GM12878 (cell line): ENCODE measurements around the gene CCDC170. TPM values are rescaled to one million over a fixed set of nuclear protein-coding genes. Genes with fewer than 3 reads are reported as not detected.

Source experiments
- ATAC-seq: fragments of 200-7000 bp; cut with Tn5 transposase; 3 replicates; pipeline ENCODE4 v1.9.1; 2020; ENCODE audit warnings: mild to moderate bottlenecking, moderate library complexity
- Bru-seq: library from RNA; stranded (reverse); fragments of 400-500 nt; gene quantifications from one replicate; lab custom pipeline; 2021; lab: Mats Ljungman, UMichigan
- BruChase-seq, 2 experiments: library from RNA; stranded (reverse); fragments of 400-500 nt; gene quantifications; one replicate each; lab custom pipeline; 2021; lab: Mats Ljungman, UMichigan
- BruUV-seq: library from RNA; stranded (reverse); fragments of 400-500 nt; replicated peaks from 2 replicates; lab custom pipeline; 2021; lab: Mats Ljungman, UMichigan
- CTCF ChIA-PET: fragments of 300-600 bp; sonication (Branson Sonifier 250); formaldehyde crosslinking; extraction: SDS; loops from one replicate; lab custom pipeline; 2021; ENCODE audit warnings: inconsistent platforms; lab: Yijun Ruan, JAX
- POLR2A ChIA-PET: fragments of 350-600 bp; formaldehyde crosslinking; extraction: SDS; loops from one replicate; lab custom pipeline; 2021; ENCODE audit warnings: inconsistent platforms; lab: Charles Lee
- RAD21 ChIA-PET: fragments of 300-600 bp; sonication (Branson Sonifier 250); formaldehyde crosslinking; loops from one replicate; lab custom pipeline; 2023; ENCODE audit warnings: antibody characterized with exemption; ENCODE audit not compliant: unreplicated experiment; lab: Charles Lee
- SMC1A ChIA-PET: fragments of 300-600 bp; sonication (Branson Sonifier 250); formaldehyde crosslinking; loops from one replicate; lab custom pipeline; 2023; ENCODE audit not compliant: unreplicated experiment, uncharacterized antibody; lab: Charles Lee
- DNase-seq: peaks from one replicate; pipeline ENCODE4 v3.0.0-alpha.2; 2011; ENCODE audit warnings: low read depth, low spot score
- FAIRE-seq: peaks from 3 replicates; lab custom pipeline; 2011; peaks lifted over from hg19 to GRCh38; lab: Jason Lieb, UNC
- H2AFZ ChIP-seq: 2 replicates; pipeline ENCODE4 v1.6.0; 2011; ENCODE audit warnings: low read depth, low read length, control low read depth; ENCODE audit not compliant: control insufficient read depth
- H3K27ac ChIP-seq: 2 replicates; pipeline ENCODE4 v1.5.1; 2011; ENCODE audit warnings: control low read depth; ENCODE audit not compliant: control insufficient read depth, insufficient read depth
- H3K27me3 ChIP-seq, 2 experiments: replicated peaks in 1 of 2; 2 replicates each; pipeline versions ENCODE4 v1.6.0 to v1.6.1; 2011; ENCODE audit warnings: low read length in 1 of 2; ENCODE audit not compliant: control insufficient read depth in 2 of 2, insufficient read depth in 2 of 2
- H3K36me3 ChIP-seq, 2 experiments: 2 replicates each; pipeline ENCODE4 v1.5.1; 2011; ENCODE audit warnings: low read length in 1 of 2; ENCODE audit not compliant: control insufficient read depth in 2 of 2, insufficient read depth in 2 of 2
- H3K4me1 ChIP-seq: 2 replicates; pipeline ENCODE4 v1.6.1; 2011; ENCODE audit warnings: mild to moderate bottlenecking, low read length, moderate library complexity, mixed read lengths; ENCODE audit not compliant: control insufficient read depth, insufficient read depth
- H3K4me2 ChIP-seq: 2 replicates; pipeline ENCODE4 v1.6.0; 2011; ENCODE audit warnings: control low read depth; ENCODE audit not compliant: control insufficient read depth, insufficient read depth
- H3K4me3 ChIP-seq: fragments of 200-600 bp; sonication (generic); 2 replicates; pipeline ENCODE4 v1.5.1; 2016
- H3K79me2 ChIP-seq: 2 replicates; pipeline ENCODE4 v1.6.0; 2011; ENCODE audit warnings: low read length; ENCODE audit not compliant: control insufficient read depth, insufficient read depth
- H3K9ac ChIP-seq: 2 replicates; pipeline ENCODE4 v1.8.0; 2011; ENCODE audit warnings: low read length, control low read depth, mixed read lengths; ENCODE audit not compliant: control insufficient read depth, insufficient read depth
- H3K9me3 ChIP-seq: replicated peaks from 3 replicates; pipeline ENCODE4 v1.5.1; 2011; ENCODE audit warnings: mild to moderate bottlenecking, low read length; ENCODE audit not compliant: control insufficient read depth, insufficient read depth
- H4K20me1 ChIP-seq: 2 replicates; pipeline ENCODE4 v1.6.0; 2011; ENCODE audit not compliant: control insufficient read depth, insufficient read depth
- CBFB ChIP-seq: IDR thresholded peaks from 2 replicates; pipeline ENCODE4 v1.6.1; 2016; ENCODE audit warnings: antibody characterized with exemption, low read depth
- HDAC6 ChIP-seq: fragments of 200-600 bp; sonication (generic); IDR thresholded peaks from one replicate; pipeline ENCODE4 v1.8.0; 2017; ENCODE audit warnings: antibody characterized with exemption; ENCODE audit not compliant: unreplicated experiment
- MTA2 ChIP-seq: fragments of 450-650 bp; IDR thresholded peaks from 2 replicates; pipeline ENCODE4 v1.6.1; 2016; ENCODE audit warnings: low read depth, mild to moderate bottlenecking, moderate library complexity
- NFYB ChIP-seq: IDR thresholded peaks from 2 replicates; pipeline ENCODE4 v1.6.1; 2011; ENCODE audit warnings: low read depth, mild to moderate bottlenecking, low read length, improper control_type of control experiment, moderate library complexity; ENCODE audit not compliant: insufficient read depth
- NR2C1 ChIP-seq: fragments of 450-650 bp; IDR thresholded peaks from 2 replicates; pipeline ENCODE4 v1.6.1; 2017; ENCODE audit warnings: antibody characterized with exemption, mild to moderate bottlenecking, moderate library complexity
- RCOR1 ChIP-seq: conservative IDR thresholded peaks from 2 replicates; pipeline ENCODE4 v1.6.1; 2012; ENCODE audit warnings: low read depth, low read length, improper control_type of control experiment
- SUZ12 ChIP-seq: fragments of 200-600 bp; sonication (generic); IDR thresholded peaks from one replicate; pipeline ENCODE4 v1.6.1; 2018; ENCODE audit warnings: antibody characterized with exemption, mild to moderate bottlenecking; ENCODE audit not compliant: unreplicated experiment
- WGBS: methylation state at CpG from one replicate; pipeline ENCODE4 v1.1.6; 2016; ENCODE audit warnings: low lambda C conversion rate; ENCODE audit not compliant: insufficient replicate concordance, insufficient coverage; ENCODE audit errors: missing lambda C conversion rate; 5-methylcytosine and 5-hydroxymethylcytosine counted together
- in situ Hi-C: fragments of 300-500 bp; cut with MboI; formaldehyde crosslinking; loops from 9 replicates; pipeline ENCODE4 v1.14.3; 2018; ENCODE audit warnings: mixed read lengths
- intact Hi-C: fragments of 100-400 bp; cut with micrococcal nuclease; formaldehyde crosslinking; loops from one replicate; pipeline ENCODE4 v1.14.2; 2022; ENCODE audit not compliant: unreplicated experiment
- long read RNA-seq, 2 experiments: library from polyadenylated mRNA; unstranded; transcript quantifications; one replicate each; pipeline ENCODE4 v2.0.0, GENCODE V29; 2019 to 2020
- polyA minus RNA-seq, 3 experiments: library from RNA; depleted of rRNA, polyadenylated mRNA; stranded (reverse); fragments of >200 nt; gene quantifications; 2 replicates each; pipeline ENCODE4 v1.2.3, GENCODE V29; 2011
- polyA plus RNA-seq, 11 experiments: library from polyadenylated mRNA; depleted of rRNA in 4 of 11; unstranded in 6 of 11; stranded (reverse) in 5 of 11; fragments of >200 nt; fragmentation: Nextera tagmentation in 4 of 11; fragmentation: Illumina TruSeq in 1 of 11; extraction: Ambion mirVana in 4 of 11; extraction: Trizol in 1 of 11; gene quantifications; 1 replicate in 1 of 11; 2 replicates in 10 of 11; pipeline versions ENCODE4 v1.2.1 to v1.2.3, GENCODE V29; 2011 to 2016; ENCODE audit warnings: inconsistent platforms in 2 of 11, missing spikeins in 2 of 11, low read depth in 1 of 11
- total RNA-seq, 4 experiments: library from RNA; depleted of rRNA in 3 of 4; stranded (reverse); fragments of >200 nt in 3 of 4; fragmentation: Illumina TruSeq in 1 of 4; extraction: Trizol in 1 of 4; gene quantifications; 2 replicates each; pipeline versions ENCODE4 v1.2.1 to v1.2.3, GENCODE V29; 2013 to 2021

CCDC170 gene, protein sequence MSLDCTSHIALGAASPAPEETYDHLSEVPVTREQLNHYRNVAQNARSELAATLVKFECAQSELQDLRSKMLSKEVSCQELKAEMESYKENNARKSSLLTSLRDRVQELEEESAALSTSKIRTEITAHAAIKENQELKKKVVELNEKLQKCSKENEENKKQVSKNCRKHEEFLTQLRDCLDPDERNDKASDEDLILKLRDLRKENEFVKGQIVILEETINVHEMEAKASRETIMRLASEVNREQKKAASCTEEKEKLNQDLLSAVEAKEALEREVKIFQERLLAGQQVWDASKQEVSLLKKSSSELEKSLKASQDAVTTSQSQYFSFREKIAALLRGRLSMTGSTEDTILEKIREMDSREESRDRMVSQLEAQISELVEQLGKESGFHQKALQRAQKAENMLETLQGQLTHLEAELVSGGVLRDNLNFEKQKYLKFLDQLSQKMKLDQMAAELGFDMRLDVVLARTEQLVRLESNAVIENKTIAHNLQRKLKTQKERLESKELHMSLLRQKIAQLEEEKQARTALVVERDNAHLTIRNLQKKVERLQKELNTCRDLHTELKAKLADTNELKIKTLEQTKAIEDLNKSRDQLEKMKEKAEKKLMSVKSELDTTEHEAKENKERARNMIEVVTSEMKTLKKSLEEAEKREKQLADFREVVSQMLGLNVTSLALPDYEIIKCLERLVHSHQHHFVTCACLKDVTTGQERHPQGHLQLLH
- total RNA-seq (2013; cell fraction: nucleolus; rRNA removed), result not detected in 2 replicates
- total RNA-seq (2014; rRNA removed) (not detected in 2 replicates), total RNA-seq (2014; rRNA removed; fragmentation: Illumina TruSeq; extraction: Trizol) (not detected in 2 replicates), total RNA-seq (2021) (0.11 TPM in 1 of 2 replicates, not detected in the other), polyA plus RNA-seq (2011; rRNA removed) (not detected in 2 replicates), polyA plus RNA-seq (2014; fragmentation: Illumina TruSeq; extraction: Trizol) (not detected in 2 replicates), polyA plus RNA-seq (2014; fragmentation: Nextera tagmentation; extraction: Ambion mirVana) (not detected), polyA plus RNA-seq (2014; rRNA removed) (not detected in 2 replicates), polyA plus RNA-seq (2016; fragmentation: Nextera tagmentation; extraction: Ambion mirVana) (not detected), polyA minus RNA-seq (2011; rRNA and poly(A)+ RNA removed) (not detected in 2 replicates), Bru-seq, nascent RNA (percentile 8 among the genes with signal in this experiment), BruChase-seq, experiment 1, labeled RNA remaining after a 6-hour chase (percentile 23 among the genes with signal in this experiment), BruChase-seq, experiment 2, labeled RNA remaining after a 2-hour chase (percentile 26 among the genes with signal in this experiment)
- polyA plus RNA-seq (2011; ENCODE audit: low read depth), result not detected
- not detected in 2 replicates for polyA plus RNA-seq (2011; cell fraction: cytosol; rRNA removed)
- not detected in 2 replicates for polyA plus RNA-seq (2011; cell fraction: nucleus; rRNA removed)
- polyA plus RNA-seq (2012), result not detected in 2 replicates
- polyA minus RNA-seq (2011; cell fraction: cytosol; rRNA and poly(A)+ RNA removed), result not detected in 2 replicates
- not detected in 2 replicates for polyA minus RNA-seq (2011; cell fraction: nucleus; rRNA and poly(A)+ RNA removed)
- long read RNA-seq, experiment 1, result 0 reads
- long read RNA-seq, experiment 2, result 0 reads

DNA sequence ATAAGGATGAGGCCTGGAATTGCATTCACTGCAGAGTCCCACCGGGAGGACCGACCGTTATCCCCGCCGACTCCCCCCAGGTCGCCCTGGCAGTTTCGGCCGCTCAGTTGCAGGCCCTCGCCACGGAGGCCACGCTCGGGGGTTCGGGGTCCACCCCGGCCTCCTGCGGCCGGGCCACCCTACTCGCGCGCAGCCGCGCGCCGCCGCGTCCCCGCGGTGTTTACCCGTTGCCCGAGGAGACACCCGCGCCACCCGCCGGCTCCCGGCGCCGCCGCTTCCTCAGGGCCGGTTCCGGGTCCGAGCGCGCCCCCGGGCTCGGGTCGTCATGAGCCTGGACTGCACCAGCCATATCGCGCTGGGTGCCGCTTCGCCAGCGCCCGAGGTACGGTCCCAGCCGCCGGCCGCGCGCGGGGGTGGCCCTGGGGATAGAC lies at the start of gene CCDC170:
CCDC170 (plus strand) TSS at position 214 of the 431 bp plus-strand sequence; CDS start at position 326, 112 bp downstream.
- ChIA-PET RAD21 (no interaction called here), POLR2A (no interaction called here), CTCF (no interaction called here), SMC1A (no interaction called here)
- ATAC-seq, result peak; percentile 44
- Histone ChIP-seq H3K36me3 (no peaks in the 10 kb centered on the region), H3K4me3 (peak within 1 kb of the TSS; percentile 50), H3K4me2 (peak within 1 kb of the TSS; percentile 64), H3K27me3 (peaks cover 3 to 6% of the 10 kb centered on the region in 2 experiments; a peak in 3 of 4 replicates), H3K27ac (no peak within 1 kb of the TSS), H2AFZ (no peak within 1 kb of the TSS), H4K20me1 (no peaks in the 10 kb centered on the region), H3K79me2 (no peaks in the 10 kb centered on the region), H3K9me3 (no peaks in the 10 kb centered on the region), H3K4me1 (peaks cover 2% of the 10 kb centered on the region), H3K9ac (no peak within 1 kb of the TSS)
- intact Hi-C loops (no loop called here), in situ Hi-C loops (no loop called here)
- WGBS, result 2% methylated on average over 26 of the region's 58 CpGs
- no peak for DNase-seq
- no TSS peak for BruUV-seq
- FAIRE-seq, result no peak
- no peak for TF ChIP-seq SUZ12
- TF ChIP-seq NFYB, result no peak
- no peak for TF ChIP-seq RCOR1
- TF ChIP-seq CBFB, result no peak
- TF ChIP-seq HDAC6, result peak; percentile 81
- no peak for TF ChIP-seq MTA2
- no peak for TF ChIP-seq NR2C1
- TF ChIP-seq, all 136 proteins: peak for 1
